WTC11 (cell line): Measurements from ENCODE around the gene WBP2NL. TPM values are rescaled to one million over a fixed set of nuclear protein-coding genes. Genes with fewer than 3 reads are reported as not detected.
A peak's percentile ranks its signal among the peaks of the same experiment; 100 is the strongest.

Experiments used
- ATF1 ChIP-seq: sonication (generic); formaldehyde crosslinking; IDR thresholded peaks from 2 replicates; pipeline ENCODE4 v1.8.1; 2023; ENCODE audit warnings: mild to moderate bottlenecking, moderate library complexity, missing genetic modification reagents
- ATF2 ChIP-seq: sonication (generic); formaldehyde crosslinking; IDR thresholded peaks from 2 replicates; pipeline ENCODE4 v1.8.1; 2022; ENCODE audit warnings: low read depth, missing genetic modification reagents, borderline replicate concordance
- E2F1 ChIP-seq: sonication (generic); formaldehyde crosslinking; IDR thresholded peaks from 2 replicates; pipeline ENCODE4 v1.8.0; 2022; ENCODE audit warnings: mild to moderate bottlenecking, missing genetic modification reagents
- ELF4 ChIP-seq: sonication (generic); formaldehyde crosslinking; IDR thresholded peaks from 2 replicates; pipeline ENCODE4 v1.8.1; 2022; ENCODE audit warnings: low read depth, mild to moderate bottlenecking, moderate library complexity, missing genetic modification reagents
- EMX1 ChIP-seq: fragments of 250-450 bp; sonication (Bioruptor Pico); IDR thresholded peaks from 2 replicates; pipeline ENCODE4 v1.8.0; 2021; ENCODE audit warnings: mild to moderate bottlenecking
- ERG ChIP-seq: fragments of 250-450 bp; sonication (Bioruptor Pico); IDR thresholded peaks from 2 replicates; pipeline ENCODE4 v1.8.0; 2021; ENCODE audit warnings: mild to moderate bottlenecking
- GABPB1 ChIP-seq: sonication (generic); formaldehyde crosslinking; IDR thresholded peaks from 2 replicates; pipeline ENCODE4 v1.8.1; 2023; ENCODE audit warnings: mild to moderate bottlenecking, missing genetic modification reagents
- GRHL2 ChIP-seq: fragments of 250-450 bp; sonication (Bioruptor Pico); IDR thresholded peaks from 2 replicates; pipeline ENCODE4 v1.8.0; 2022; ENCODE audit warnings: mild to moderate bottlenecking, moderate library complexity; ENCODE audit not compliant: insufficient replicate concordance, severe bottlenecking
- KAT7 ChIP-seq: sonication (generic); formaldehyde crosslinking; IDR thresholded peaks from 2 replicates; pipeline ENCODE4 v1.8.1; 2023; ENCODE audit warnings: missing genetic modification reagents, mild to moderate bottlenecking, borderline replicate concordance
- NR2C2 ChIP-seq: sonication (generic); formaldehyde crosslinking; IDR thresholded peaks from 2 replicates; pipeline ENCODE4 v1.8.0; 2022; ENCODE audit warnings: mild to moderate bottlenecking, missing genetic modification reagents
- OVOL2 ChIP-seq: fragments of 250-450 bp; sonication (Bioruptor Pico); IDR thresholded peaks from 2 replicates; pipeline ENCODE4 v1.9.0; 2021; ENCODE audit warnings: mild to moderate bottlenecking, borderline replicate concordance
- RORB ChIP-seq: fragments of 250-450 bp; sonication (Bioruptor Pico); IDR thresholded peaks from 2 replicates; pipeline ENCODE4 v1.9.0; 2021; ENCODE audit warnings: mild to moderate bottlenecking
- SMAD3 ChIP-seq: sonication (generic); formaldehyde crosslinking; IDR thresholded peaks from 2 replicates; pipeline ENCODE4 v1.8.0; 2022; ENCODE audit warnings: missing genetic modification reagents, mild to moderate bottlenecking, borderline replicate concordance
- TCF7 ChIP-seq: sonication (generic); formaldehyde crosslinking; IDR thresholded peaks from 2 replicates; pipeline ENCODE4 v1.8.0; 2022; ENCODE audit warnings: mild to moderate bottlenecking, low read depth, missing genetic modification reagents, moderate library complexity
- TEAD1 ChIP-seq: sonication (generic); formaldehyde crosslinking; IDR thresholded peaks from 2 replicates; pipeline ENCODE4 v1.8.0; 2022; ENCODE audit warnings: mild to moderate bottlenecking, missing genetic modification reagents
- ZNF121 ChIP-seq: sonication (generic); formaldehyde crosslinking; IDR thresholded peaks from 2 replicates; pipeline ENCODE4 v1.8.0; 2023; ENCODE audit warnings: missing genetic modification reagents
- ZNF219 ChIP-seq: sonication (generic); formaldehyde crosslinking; IDR thresholded peaks from 2 replicates; pipeline ENCODE4 v1.8.0; 2023; ENCODE audit warnings: missing genetic modification reagents, mild to moderate bottlenecking, borderline replicate concordance
- ZNF416 ChIP-seq: fragments of 250-450 bp; sonication (Bioruptor Pico); IDR thresholded peaks from 2 replicates; pipeline ENCODE4 v1.9.0; 2021; ENCODE audit warnings: mild to moderate bottlenecking, inconsistent platforms
- ZSCAN18 ChIP-seq: fragments of 250-450 bp; sonication (Bioruptor Pico); IDR thresholded peaks from 2 replicates; pipeline ENCODE4 v2.1.2; 2022; ENCODE audit warnings: mild to moderate bottlenecking, moderate library complexity
- total RNA-seq: library from RNA; stranded (reverse); gene quantifications from 3 replicates; pipeline ENCODE4 v1.2.3, GENCODE V29; 2021
- TF ChIP-seq, protein P1 (sequence below): sonication (generic); formaldehyde crosslinking; conservative IDR thresholded peaks from 2 replicates; pipeline ENCODE4 v1.8.1; 2022; ENCODE audit warnings: mild to moderate bottlenecking, missing genetic modification reagents
- TF ChIP-seq, protein P2 (sequence below): fragments of 250-450 bp; sonication (Bioruptor Pico); IDR thresholded peaks from 2 replicates; pipeline ENCODE4 v1.9.0; 2021; ENCODE audit warnings: mild to moderate bottlenecking, borderline replicate concordance
- TF ChIP-seq, protein P3 (sequence below): sonication (generic); formaldehyde crosslinking; IDR thresholded peaks from 2 replicates; pipeline ENCODE4 v1.8.1; 2022; ENCODE audit warnings: mild to moderate bottlenecking, missing genetic modification reagents, moderate library complexity, borderline replicate concordance
- TF ChIP-seq, protein P4 (sequence below): fragments of 250-450 bp; sonication (Bioruptor Pico); IDR thresholded peaks from 2 replicates; pipeline ENCODE4 v1.9.0; 2021; ENCODE audit warnings: mild to moderate bottlenecking
- TF ChIP-seq, protein P5 (sequence below): sonication (generic); formaldehyde crosslinking; IDR thresholded peaks from 2 replicates; pipeline ENCODE4 v1.8.1; 2023; ENCODE audit warnings: mild to moderate bottlenecking, missing genetic modification reagents

Gene WBP2NL
- total RNA-seq, 1 experiment from 2014 or later: not detected

- TF ChIP-seq KAT7 (no peak), ZNF416 (no peak), ZNF219 (no peak; the same call in 1 of the 2 replicates), SMAD3 (CRISPR knock-in tag) (no peak), NR2C2 (no peak), ATF2 (CRISPR knock-in tag) (0 out of 2 replicates have a peak, but pooled peaks have one; percentile 27), RORB (CRISPR knock-in tag) (no peak), TCF7 (CRISPR knock-in tag) (no peak; the same call in 1 of the 2 replicates), GRHL2 (CRISPR knock-in tag) (no peak), ELF4 (CRISPR knock-in tag) (no peak), OVOL2 (no peak), ERG (CRISPR knock-in tag) (no peak), ZSCAN18 (CRISPR knock-in tag) (no peak), GABPB1 (CRISPR knock-in tag) (0 out of 2 replicates have a peak, but pooled peaks have one; percentile 29), E2F1 (0 out of 2 replicates have a peak, but pooled peaks have one; percentile 32), EMX1 (CRISPR knock-in tag) (no peak), ZNF121 (CRISPR knock-in tag) (peak; percentile 20; the same call in 1 of the 2 replicates), ATF1 (CRISPR knock-in tag) (no peak), TEAD1 (peak; percentile 88)
- TF ChIP-seq, protein P1, sequence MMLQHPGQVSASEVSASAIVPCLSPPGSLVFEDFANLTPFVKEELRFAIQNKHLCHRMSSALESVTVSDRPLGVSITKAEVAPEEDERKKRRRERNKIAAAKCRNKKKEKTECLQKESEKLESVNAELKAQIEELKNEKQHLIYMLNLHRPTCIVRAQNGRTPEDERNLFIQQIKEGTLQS (CRISPR knock-in tag): no peak
- TF ChIP-seq, protein P2, sequence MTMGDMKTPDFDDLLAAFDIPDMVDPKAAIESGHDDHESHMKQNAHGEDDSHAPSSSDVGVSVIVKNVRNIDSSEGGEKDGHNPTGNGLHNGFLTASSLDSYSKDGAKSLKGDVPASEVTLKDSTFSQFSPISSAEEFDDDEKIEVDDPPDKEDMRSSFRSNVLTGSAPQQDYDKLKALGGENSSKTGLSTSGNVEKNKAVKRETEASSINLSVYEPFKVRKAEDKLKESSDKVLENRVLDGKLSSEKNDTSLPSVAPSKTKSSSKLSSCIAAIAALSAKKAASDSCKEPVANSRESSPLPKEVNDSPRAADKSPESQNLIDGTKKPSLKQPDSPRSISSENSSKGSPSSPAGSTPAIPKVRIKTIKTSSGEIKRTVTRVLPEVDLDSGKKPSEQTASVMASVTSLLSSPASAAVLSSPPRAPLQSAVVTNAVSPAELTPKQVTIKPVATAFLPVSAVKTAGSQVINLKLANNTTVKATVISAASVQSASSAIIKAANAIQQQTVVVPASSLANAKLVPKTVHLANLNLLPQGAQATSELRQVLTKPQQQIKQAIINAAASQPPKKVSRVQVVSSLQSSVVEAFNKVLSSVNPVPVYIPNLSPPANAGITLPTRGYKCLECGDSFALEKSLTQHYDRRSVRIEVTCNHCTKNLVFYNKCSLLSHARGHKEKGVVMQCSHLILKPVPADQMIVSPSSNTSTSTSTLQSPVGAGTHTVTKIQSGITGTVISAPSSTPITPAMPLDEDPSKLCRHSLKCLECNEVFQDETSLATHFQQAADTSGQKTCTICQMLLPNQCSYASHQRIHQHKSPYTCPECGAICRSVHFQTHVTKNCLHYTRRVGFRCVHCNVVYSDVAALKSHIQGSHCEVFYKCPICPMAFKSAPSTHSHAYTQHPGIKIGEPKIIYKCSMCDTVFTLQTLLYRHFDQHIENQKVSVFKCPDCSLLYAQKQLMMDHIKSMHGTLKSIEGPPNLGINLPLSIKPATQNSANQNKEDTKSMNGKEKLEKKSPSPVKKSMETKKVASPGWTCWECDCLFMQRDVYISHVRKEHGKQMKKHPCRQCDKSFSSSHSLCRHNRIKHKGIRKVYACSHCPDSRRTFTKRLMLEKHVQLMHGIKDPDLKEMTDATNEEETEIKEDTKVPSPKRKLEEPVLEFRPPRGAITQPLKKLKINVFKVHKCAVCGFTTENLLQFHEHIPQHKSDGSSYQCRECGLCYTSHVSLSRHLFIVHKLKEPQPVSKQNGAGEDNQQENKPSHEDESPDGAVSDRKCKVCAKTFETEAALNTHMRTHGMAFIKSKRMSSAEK (CRISPR knock-in tag): no peak
- TF ChIP-seq, protein P3, sequence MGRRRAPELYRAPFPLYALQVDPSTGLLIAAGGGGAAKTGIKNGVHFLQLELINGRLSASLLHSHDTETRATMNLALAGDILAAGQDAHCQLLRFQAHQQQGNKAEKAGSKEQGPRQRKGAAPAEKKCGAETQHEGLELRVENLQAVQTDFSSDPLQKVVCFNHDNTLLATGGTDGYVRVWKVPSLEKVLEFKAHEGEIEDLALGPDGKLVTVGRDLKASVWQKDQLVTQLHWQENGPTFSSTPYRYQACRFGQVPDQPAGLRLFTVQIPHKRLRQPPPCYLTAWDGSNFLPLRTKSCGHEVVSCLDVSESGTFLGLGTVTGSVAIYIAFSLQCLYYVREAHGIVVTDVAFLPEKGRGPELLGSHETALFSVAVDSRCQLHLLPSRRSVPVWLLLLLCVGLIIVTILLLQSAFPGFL (CRISPR knock-in tag): no peak
- TF ChIP-seq, protein P4, sequence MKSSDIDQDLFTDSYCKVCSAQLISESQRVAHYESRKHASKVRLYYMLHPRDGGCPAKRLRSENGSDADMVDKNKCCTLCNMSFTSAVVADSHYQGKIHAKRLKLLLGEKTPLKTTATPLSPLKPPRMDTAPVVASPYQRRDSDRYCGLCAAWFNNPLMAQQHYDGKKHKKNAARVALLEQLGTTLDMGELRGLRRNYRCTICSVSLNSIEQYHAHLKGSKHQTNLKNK (CRISPR knock-in tag): no peak
- TF ChIP-seq, protein P5, sequence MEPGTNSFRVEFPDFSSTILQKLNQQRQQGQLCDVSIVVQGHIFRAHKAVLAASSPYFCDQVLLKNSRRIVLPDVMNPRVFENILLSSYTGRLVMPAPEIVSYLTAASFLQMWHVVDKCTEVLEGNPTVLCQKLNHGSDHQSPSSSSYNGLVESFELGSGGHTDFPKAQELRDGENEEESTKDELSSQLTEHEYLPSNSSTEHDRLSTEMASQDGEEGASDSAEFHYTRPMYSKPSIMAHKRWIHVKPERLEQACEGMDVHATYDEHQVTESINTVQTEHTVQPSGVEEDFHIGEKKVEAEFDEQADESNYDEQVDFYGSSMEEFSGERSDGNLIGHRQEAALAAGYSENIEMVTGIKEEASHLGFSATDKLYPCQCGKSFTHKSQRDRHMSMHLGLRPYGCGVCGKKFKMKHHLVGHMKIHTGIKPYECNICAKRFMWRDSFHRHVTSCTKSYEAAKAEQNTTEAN (CRISPR knock-in tag): no peak
Measured at GRCh38 chr22:42070517-42071422, 72.2 kb downstream of the WBP2NL start, which contains the start of gene NAGA (continued).
